ENCODE results near the gene NKX3-2.

GRCh38 chr4:13533670-13534343, 10.5 kb downstream of the NKX3-2 start:
- TF ChIP-seq, protein P1, sequence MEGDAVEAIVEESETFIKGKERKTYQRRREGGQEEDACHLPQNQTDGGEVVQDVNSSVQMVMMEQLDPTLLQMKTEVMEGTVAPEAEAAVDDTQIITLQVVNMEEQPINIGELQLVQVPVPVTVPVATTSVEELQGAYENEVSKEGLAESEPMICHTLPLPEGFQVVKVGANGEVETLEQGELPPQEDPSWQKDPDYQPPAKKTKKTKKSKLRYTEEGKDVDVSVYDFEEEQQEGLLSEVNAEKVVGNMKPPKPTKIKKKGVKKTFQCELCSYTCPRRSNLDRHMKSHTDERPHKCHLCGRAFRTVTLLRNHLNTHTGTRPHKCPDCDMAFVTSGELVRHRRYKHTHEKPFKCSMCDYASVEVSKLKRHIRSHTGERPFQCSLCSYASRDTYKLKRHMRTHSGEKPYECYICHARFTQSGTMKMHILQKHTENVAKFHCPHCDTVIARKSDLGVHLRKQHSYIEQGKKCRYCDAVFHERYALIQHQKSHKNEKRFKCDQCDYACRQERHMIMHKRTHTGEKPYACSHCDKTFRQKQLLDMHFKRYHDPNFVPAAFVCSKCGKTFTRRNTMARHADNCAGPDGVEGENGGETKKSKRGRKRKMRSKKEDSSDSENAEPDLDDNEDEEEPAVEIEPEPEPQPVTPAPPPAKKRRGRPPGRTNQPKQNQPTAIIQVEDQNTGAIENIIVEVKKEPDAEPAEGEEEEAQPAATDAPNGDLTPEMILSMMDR (IDR thresholded peaks at IDR 0.05; ENCODE audit: low read length) = no peak
- TF ChIP-seq EZH2 (optimal IDR thresholded peaks at IDR 0.05; ENCODE audit: low read depth, low read length) = no peak

All from MM.1S (cell line).